ENCODE measurements around the gene ANKS1A. TPM values are rescaled to one million over a fixed set of nuclear protein-coding genes. Genes with fewer than 3 reads are reported as not detected.

The ANKS1A gene
- total RNA-seq, 4 donors from 2014 or later: 5.3 to 8.6 (median 7.0) TPM

DNA sequence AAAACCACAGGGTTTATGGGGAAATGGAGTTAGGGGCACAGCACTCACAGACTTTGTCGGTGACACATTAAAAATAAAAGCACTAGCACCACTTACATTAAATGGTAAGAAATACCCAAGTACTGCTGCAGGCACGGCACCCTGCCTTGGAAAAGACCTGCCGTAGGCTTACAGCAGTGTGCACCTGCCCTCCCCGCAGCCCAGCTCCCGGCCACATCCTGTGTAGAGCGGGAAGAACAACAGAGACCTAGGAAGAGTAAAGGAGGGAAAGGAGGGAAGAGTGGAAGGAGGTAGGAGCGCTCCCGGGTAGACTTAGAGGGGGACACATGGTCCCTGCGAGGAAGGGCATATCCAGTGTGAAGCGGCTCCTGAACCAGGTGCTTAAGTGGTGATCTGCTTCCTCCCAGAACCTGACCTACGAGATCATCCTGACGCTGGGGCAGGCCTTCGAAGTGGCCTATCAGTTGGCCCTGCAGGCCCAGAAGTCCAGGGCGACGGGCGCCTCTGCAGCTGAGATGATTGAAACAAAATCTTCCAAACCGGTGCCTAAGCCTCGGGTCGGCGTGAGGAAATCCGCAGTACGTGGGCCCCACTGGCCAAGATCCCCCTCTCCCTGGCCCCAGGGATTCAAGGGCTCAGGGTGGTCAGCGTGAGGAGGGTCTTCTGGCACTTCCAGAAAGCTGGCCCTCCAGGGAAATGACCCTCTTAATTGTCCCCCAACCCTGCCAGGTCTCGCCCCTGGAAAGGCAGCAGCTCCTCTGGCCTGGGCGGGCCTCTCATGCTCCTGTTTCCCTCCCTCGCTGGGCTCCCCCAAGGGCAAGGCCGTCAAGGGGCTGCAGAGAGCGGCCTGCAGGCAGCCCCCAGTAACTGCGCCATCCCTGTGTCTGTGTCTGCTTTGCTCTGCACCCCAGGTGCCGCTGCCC is 196.6 kb downstream of the ANKS1A start:
- intact Hi-C loops (cut with DNase I; ENCODE audit: low total_unique reads) (no loop called here), in situ Hi-C loops (cut with MboI; ENCODE audit: low sequenced_read_pairs in 4 of 4) (no loop called here)
- Histone ChIP-seq H3K4me3 (no peak overlapping the region), H3K27ac (no peak overlapping the region), H3K27me3 (no peaks in the 10 kb centered on the region), H3K36me3 (peaks cover 0 to 79% of the 10 kb centered on the region in 2 donors), H3K9me3 (no peaks in the 10 kb centered on the region), H3K4me1 (no peaks in the 10 kb centered on the region)
- TF ChIP-seq, protein P1, sequence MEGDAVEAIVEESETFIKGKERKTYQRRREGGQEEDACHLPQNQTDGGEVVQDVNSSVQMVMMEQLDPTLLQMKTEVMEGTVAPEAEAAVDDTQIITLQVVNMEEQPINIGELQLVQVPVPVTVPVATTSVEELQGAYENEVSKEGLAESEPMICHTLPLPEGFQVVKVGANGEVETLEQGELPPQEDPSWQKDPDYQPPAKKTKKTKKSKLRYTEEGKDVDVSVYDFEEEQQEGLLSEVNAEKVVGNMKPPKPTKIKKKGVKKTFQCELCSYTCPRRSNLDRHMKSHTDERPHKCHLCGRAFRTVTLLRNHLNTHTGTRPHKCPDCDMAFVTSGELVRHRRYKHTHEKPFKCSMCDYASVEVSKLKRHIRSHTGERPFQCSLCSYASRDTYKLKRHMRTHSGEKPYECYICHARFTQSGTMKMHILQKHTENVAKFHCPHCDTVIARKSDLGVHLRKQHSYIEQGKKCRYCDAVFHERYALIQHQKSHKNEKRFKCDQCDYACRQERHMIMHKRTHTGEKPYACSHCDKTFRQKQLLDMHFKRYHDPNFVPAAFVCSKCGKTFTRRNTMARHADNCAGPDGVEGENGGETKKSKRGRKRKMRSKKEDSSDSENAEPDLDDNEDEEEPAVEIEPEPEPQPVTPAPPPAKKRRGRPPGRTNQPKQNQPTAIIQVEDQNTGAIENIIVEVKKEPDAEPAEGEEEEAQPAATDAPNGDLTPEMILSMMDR (IDR thresholded peaks at IDR 0.05 in 4 of 5, conservative IDR thresholded peaks at IDR 0.05 in 1 of 5): no peak
- no peak for TF ChIP-seq POLR2A (IDR thresholded peaks at IDR 0.05)
- ATAC-seq (no peak), DNase-seq (no peak)

DNA sequence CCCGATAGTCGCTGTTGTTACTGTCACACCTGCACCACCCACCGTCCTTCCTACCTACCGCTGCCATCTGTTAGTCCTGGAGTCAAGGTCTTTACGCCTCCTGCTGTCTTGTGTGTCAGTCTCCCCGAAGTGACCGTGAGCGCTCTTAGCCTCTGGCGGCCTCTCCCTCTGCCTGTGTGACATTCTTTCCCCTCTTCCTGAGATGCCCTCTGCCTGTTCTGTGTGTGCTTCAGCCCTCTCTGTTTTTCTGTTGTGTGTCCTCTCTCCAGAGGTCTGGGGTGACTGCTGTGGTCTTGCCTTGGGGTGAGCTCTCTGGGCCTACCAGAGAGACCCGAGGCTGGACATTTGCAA is 197.2 kb downstream of the ANKS1A start:
- H3K9me3 ChIP-seq: no peaks in the 10 kb centered on the region
- in situ Hi-C loops (cut with MboI; ENCODE audit: low sequenced_read_pairs in 4 of 4): no loop called here
- no peaks in the 10 kb centered on the region for H3K4me1 ChIP-seq
- no peaks in the 10 kb centered on the region for H3K27me3 ChIP-seq
- TF ChIP-seq, protein P1 (IDR thresholded peaks at IDR 0.05 in 4 of 5, conservative IDR thresholded peaks at IDR 0.05 in 1 of 5): no peak
- H3K36me3 ChIP-seq: peaks cover 0 to 77% of the 10 kb centered on the region in 2 donors
- H3K4me3 ChIP-seq: no peak overlapping the region
- DNase-seq (no peak), ATAC-seq (no peak)
- H3K27ac ChIP-seq: no peak overlapping the region
- intact Hi-C loops (cut with DNase I; ENCODE audit: low total_unique reads): no loop called here

DNA sequence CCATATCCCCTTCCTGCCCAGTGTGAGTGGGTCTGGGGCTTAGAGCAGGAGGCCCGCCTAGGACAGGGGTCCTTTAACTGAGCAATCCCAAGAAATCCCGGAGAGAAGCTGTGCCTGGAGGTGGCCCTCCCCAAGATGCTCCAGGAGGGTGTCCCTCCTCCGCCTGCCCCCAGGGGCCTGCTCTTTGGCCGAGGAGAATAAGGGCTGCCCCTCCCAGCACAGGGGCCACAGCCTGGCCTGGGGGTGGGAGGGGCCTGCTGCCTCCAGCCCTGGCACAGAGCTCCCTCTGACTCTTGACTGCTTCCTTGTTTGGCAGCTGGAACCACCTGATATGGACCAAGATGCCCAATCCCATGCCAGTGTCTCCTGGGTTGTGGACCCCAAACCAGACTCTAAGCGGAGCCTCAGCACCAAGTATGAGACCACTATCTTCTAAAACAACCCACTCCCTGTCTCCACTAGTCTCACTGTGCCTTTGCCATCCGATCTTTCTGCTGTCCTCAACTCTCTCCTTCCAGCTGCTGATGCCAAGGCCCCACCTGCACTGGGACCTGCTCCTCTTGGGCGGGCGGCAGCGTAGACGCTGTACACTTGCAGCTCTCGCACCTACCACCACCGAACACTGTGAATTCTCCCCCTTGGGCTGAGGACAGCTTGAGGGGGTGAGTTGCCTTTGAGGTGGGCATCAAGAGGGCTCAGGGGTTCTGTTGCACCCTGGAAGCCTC is 197.7 kb downstream of the ANKS1A start:
- H3K4me1 ChIP-seq: no peaks in the 10 kb centered on the region
- no peak overlapping the region for H3K4me3 ChIP-seq
- H3K27ac ChIP-seq: no peak overlapping the region
- H3K9me3 ChIP-seq: no peaks in the 10 kb centered on the region
- TF ChIP-seq POLR2A (IDR thresholded peaks at IDR 0.05): no peak
- TF ChIP-seq, protein P1 (IDR thresholded peaks at IDR 0.05 in 4 of 5, conservative IDR thresholded peaks at IDR 0.05 in 1 of 5): no peak
- no peak for ATAC-seq
- no peak for DNase-seq
- in situ Hi-C loops (cut with MboI; ENCODE audit: low sequenced_read_pairs in 4 of 4) (no loop called here), intact Hi-C loops (cut with DNase I; ENCODE audit: low total_unique reads) (no loop called here)
- no peaks in the 10 kb centered on the region for H3K27me3 ChIP-seq
- H3K36me3 ChIP-seq: peaks cover 0 to 72% of the 10 kb centered on the region in 2 donors

DNA sequence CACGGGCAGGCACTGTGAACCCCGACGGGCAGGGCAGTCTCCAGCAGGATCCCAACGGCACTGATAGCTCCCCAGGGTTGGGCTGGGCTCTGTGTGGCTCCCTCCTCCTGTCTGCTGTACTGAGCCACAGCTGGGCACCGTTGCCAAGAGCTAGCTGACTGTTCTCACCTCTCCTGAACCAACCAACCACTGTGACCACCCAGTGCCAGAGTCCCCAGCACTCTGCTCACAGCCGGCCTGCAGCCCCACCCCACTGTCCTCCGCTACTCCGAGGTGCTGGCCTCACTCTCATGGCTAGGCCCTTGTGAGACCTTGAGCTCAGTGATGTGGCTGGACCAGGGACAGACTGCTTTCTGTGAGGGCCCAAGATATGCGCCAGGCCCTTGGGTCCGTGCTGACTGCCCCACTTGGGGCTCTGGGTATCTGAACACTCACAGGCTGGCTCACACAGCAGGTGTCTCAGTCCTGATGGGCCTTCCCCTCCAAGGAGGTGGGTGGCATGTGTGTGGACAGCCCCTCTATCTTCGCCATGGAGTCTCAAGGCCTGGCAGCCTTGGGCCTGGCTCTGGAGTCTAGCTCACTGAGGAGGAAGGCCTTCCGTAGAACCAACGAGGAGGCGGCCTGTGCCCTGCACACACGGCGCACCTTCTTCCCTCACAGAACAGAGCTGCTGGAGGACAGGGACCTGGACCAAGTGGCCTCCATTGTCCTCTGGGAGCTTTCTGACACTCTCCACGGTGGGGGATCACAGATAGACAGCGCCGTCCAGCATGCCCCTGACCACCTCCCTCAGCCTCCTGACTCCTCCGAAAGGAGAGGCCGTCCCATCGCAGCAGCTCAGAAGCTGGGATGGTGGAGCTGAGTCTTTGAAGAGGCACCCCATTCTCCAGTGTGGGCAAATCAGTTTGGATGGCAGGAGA is 198.6 kb downstream of the ANKS1A start:
- in situ Hi-C loops (cut with MboI; ENCODE audit: low sequenced_read_pairs in 4 of 4): no loop called here
- H3K27ac ChIP-seq: no peak overlapping the region
- DNase-seq (no peak), ATAC-seq (no peak)
- peaks cover 0 to 65% of the 10 kb centered on the region in 2 donors for H3K36me3 ChIP-seq
- TF ChIP-seq POLR2A (IDR thresholded peaks at IDR 0.05): no peak
- TF ChIP-seq, protein P1 (IDR thresholded peaks at IDR 0.05 in 4 of 5, conservative IDR thresholded peaks at IDR 0.05 in 1 of 5): no peak
- H3K4me1 ChIP-seq: no peaks in the 10 kb centered on the region
- intact Hi-C loops (cut with DNase I; ENCODE audit: low total_unique reads): no loop called here
- H3K4me3 ChIP-seq: no peak overlapping the region
- H3K9me3 ChIP-seq: no peaks in the 10 kb centered on the region
- no peaks in the 10 kb centered on the region for H3K27me3 ChIP-seq
